Astrocyte (in vitro differentiated cells and primary cell): Measurements from ENCODE around the gene IGSF3. TPM values are rescaled to one million over a fixed set of nuclear protein-coding genes. Genes with fewer than 3 reads are reported as not detected.

ENCODE experiments used
- DNase-seq: peaks from one replicate; pipeline ENCODE4 v3.0.0-alpha.2; 2010; ENCODE audit warnings: low read depth
- FAIRE-seq: peaks from 2 replicates; lab custom pipeline; 2011; peaks lifted over from hg19 to GRCh38; lab: Jason Lieb, UNC
- H2AFZ ChIP-seq: 2 replicates; pipeline ENCODE4 v1.6.0; 2012; ENCODE audit warnings: low read depth, low read length, inconsistent platforms
- H3K27ac ChIP-seq: 2 replicates; pipeline ENCODE4 v1.5.1; 2011; ENCODE audit warnings: low read depth, low read length, inconsistent platforms
- H3K27me3 ChIP-seq: 2 replicates; pipeline ENCODE4 v1.6.0; 2011; ENCODE audit warnings: low read length, inconsistent platforms; ENCODE audit not compliant: insufficient read depth
- H3K36me3 ChIP-seq: 2 replicates; pipeline ENCODE4 v1.5.1; 2011; ENCODE audit warnings: low read length, inconsistent platforms; ENCODE audit not compliant: insufficient read depth
- H3K4me1 ChIP-seq: 2 replicates; pipeline ENCODE4 v1.5.1; 2011; ENCODE audit warnings: low read length, inconsistent platforms; ENCODE audit not compliant: insufficient read depth
- H3K4me2 ChIP-seq: 2 replicates; pipeline ENCODE4 v1.6.0; 2012; ENCODE audit warnings: low read length, inconsistent platforms
- H3K4me3 ChIP-seq: 2 replicates; pipeline ENCODE4 v1.5.1; 2011; ENCODE audit warnings: low read depth, mild to moderate bottlenecking, low read length, inconsistent platforms; ENCODE audit not compliant: insufficient read depth
- H3K79me2 ChIP-seq: 2 replicates; pipeline ENCODE4 v1.6.0; 2012; ENCODE audit warnings: mild to moderate bottlenecking, low read length, inconsistent platforms; ENCODE audit not compliant: insufficient read depth
- H3K9ac ChIP-seq: 2 replicates; pipeline ENCODE4 v1.6.0; 2012; ENCODE audit warnings: mild to moderate bottlenecking, low read length, inconsistent platforms
- H3K9me3 ChIP-seq: 2 replicates; pipeline ENCODE4 v1.5.1; 2012; ENCODE audit warnings: low read depth, mild to moderate bottlenecking, low read length, inconsistent platforms; ENCODE audit not compliant: insufficient read depth
- H4K20me1 ChIP-seq: 2 replicates; pipeline ENCODE4 v1.6.0; 2012; ENCODE audit warnings: low read length, inconsistent platforms; ENCODE audit not compliant: insufficient read depth
- H3K27ac Mint-ChIP-seq: one replicate; pipeline ENCODE4 v1.8.0; 2021; ENCODE audit warnings: mild to moderate bottlenecking, mixed read lengths; ENCODE audit not compliant: unreplicated experiment
- H3K27me3 Mint-ChIP-seq: one replicate; pipeline ENCODE4 v1.8.0; 2021; ENCODE audit warnings: low read depth, mixed read lengths; ENCODE audit not compliant: unreplicated experiment
- H3K36me3 Mint-ChIP-seq: one replicate; pipeline ENCODE4 v1.8.0; 2021; ENCODE audit warnings: low read depth, mixed read lengths; ENCODE audit not compliant: unreplicated experiment
- H3K4me1 Mint-ChIP-seq: one replicate; pipeline ENCODE4 v1.8.0; 2021; ENCODE audit warnings: low read depth, mixed read lengths; ENCODE audit not compliant: unreplicated experiment
- H3K4me3 Mint-ChIP-seq: one replicate; pipeline ENCODE4 v1.8.0; 2021; ENCODE audit warnings: mild to moderate bottlenecking, moderate library complexity, mixed read lengths; ENCODE audit not compliant: unreplicated experiment
- H3K9me3 Mint-ChIP-seq: one replicate; pipeline ENCODE4 v1.8.0; 2021; ENCODE audit warnings: mild to moderate bottlenecking, mixed read lengths; ENCODE audit not compliant: unreplicated experiment
- EZH2 ChIP-seq: IDR thresholded peaks from 2 replicates; pipeline ENCODE4 v1.6.1; 2012; ENCODE audit warnings: mild to moderate bottlenecking, low read length, inconsistent platforms; ENCODE audit not compliant: insufficient read depth
- total RNA-seq: library from RNA; stranded (reverse); gene quantifications from 2 replicates; pipeline ENCODE4 v1.2.1, GENCODE V29; 2021
- TF ChIP-seq, protein P1 (sequence below): IDR thresholded peaks from 2 replicates; pipeline ENCODE4 v1.5.1; 2011; ENCODE audit warnings: low read depth, mild to moderate bottlenecking, inconsistent platforms, low read length, moderate library complexity; ENCODE audit not compliant: insufficient read depth

IGSF3 gene
- total RNA-seq, 1 donor from 2014 or later: 11.7 TPM

DNA sequence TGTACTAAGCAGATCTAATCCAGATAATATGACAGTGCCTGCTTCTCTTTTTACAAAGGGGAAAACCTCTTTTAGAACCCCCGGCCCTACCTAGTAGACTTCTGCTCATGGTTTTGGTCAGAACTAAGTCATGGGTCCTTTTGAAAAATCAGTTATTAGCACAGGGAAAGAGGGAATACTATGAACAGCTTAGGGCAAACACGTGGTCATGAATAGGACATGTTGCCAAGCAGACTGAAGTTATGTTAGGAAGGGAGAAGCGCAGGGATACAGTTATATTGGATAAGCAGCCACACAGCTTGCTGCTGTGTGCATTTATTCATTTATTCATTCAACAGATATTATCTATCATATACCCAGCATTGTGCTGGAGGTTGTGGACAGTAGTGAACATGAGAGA lies 25.3 kb upstream of the IGSF3 start:
- H3K27ac Mint-ChIP-seq: no peak overlapping the region

DNA sequence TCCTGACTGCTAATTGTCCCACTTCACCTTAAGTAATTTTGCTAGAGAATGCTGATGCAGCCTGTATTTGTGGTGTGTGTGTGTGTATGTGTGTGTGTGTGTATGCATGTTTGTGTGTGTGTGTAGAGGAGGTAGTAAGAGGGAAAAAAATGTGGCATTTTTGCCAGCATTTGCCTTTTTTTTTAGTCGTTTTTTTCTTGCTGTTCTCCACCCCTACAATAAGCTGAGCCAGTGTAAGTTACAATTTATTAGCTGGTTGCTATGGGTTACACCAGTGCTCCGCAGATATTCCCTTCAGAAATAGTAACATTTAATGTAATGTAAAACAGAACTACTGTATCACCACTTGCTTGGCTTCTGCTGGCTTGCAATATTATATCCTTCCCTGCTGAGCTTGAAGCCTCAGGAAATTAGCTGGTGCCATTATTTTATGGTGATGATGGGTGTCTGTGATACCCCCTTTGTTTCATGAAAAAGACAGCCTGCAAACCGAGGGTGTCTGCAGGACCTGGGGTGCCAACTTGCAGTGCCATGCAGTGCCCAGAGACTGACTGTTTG lies 23.4 kb upstream of the IGSF3 start:
- H3K9me3 Mint-ChIP-seq: no peaks in the 10 kb centered on the region
- Histone ChIP-seq H3K4me1 (no peaks in the 10 kb centered on the region), H3K79me2 (no peaks in the 10 kb centered on the region), H4K20me1 (no peaks in the 10 kb centered on the region), H3K27me3 (peaks cover 7% of the 10 kb centered on the region), H3K9ac (no peak overlapping the region), H3K9me3 (no peaks in the 10 kb centered on the region), H2AFZ (no peak overlapping the region), H3K4me3 (no peak overlapping the region), H3K36me3 (no peaks in the 10 kb centered on the region), H3K4me2 (no peak overlapping the region), H3K27ac (no peak overlapping the region)
- no peak overlapping the region for H3K4me3 Mint-ChIP-seq
- no peak for TF ChIP-seq EZH2
- TF ChIP-seq, protein P1, sequence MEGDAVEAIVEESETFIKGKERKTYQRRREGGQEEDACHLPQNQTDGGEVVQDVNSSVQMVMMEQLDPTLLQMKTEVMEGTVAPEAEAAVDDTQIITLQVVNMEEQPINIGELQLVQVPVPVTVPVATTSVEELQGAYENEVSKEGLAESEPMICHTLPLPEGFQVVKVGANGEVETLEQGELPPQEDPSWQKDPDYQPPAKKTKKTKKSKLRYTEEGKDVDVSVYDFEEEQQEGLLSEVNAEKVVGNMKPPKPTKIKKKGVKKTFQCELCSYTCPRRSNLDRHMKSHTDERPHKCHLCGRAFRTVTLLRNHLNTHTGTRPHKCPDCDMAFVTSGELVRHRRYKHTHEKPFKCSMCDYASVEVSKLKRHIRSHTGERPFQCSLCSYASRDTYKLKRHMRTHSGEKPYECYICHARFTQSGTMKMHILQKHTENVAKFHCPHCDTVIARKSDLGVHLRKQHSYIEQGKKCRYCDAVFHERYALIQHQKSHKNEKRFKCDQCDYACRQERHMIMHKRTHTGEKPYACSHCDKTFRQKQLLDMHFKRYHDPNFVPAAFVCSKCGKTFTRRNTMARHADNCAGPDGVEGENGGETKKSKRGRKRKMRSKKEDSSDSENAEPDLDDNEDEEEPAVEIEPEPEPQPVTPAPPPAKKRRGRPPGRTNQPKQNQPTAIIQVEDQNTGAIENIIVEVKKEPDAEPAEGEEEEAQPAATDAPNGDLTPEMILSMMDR: no peak
- no peak overlapping the region for H3K27ac Mint-ChIP-seq
- no peaks in the 10 kb centered on the region for H3K36me3 Mint-ChIP-seq
- H3K4me1 Mint-ChIP-seq: peaks cover 8% of the 10 kb centered on the region
- FAIRE-seq (no peak), DNase-seq (no peak)
- H3K27me3 Mint-ChIP-seq: peaks cover 16% of the 10 kb centered on the region

More for the DNA sequence above, 25.3 kb upstream of the IGSF3 start:
- no peaks in the 10 kb centered on the region for H3K36me3 ChIP-seq
- H3K36me3 Mint-ChIP-seq: no peaks in the 10 kb centered on the region
- no peaks in the 10 kb centered on the region for H3K4me1 ChIP-seq
- H3K27me3 Mint-ChIP-seq: peaks cover 16% of the 10 kb centered on the region
- H3K4me2 ChIP-seq: no peak overlapping the region
- FAIRE-seq (no peak), DNase-seq (no peak)
- no peak overlapping the region for H3K9ac ChIP-seq
- H3K27ac ChIP-seq: no peak overlapping the region
- no peak overlapping the region for H2AFZ ChIP-seq
- H3K4me3 ChIP-seq: no peak overlapping the region
- no peaks in the 10 kb centered on the region for H3K79me2 ChIP-seq
- no peaks in the 10 kb centered on the region for H3K9me3 Mint-ChIP-seq
- H3K4me3 Mint-ChIP-seq: no peak overlapping the region
- no peaks in the 10 kb centered on the region for H4K20me1 ChIP-seq
- H3K27me3 ChIP-seq: peaks cover 7% of the 10 kb centered on the region
- TF ChIP-seq, protein P1: no peak
- no peak for TF ChIP-seq EZH2
- H3K4me1 Mint-ChIP-seq: peaks cover 3% of the 10 kb centered on the region
- H3K9me3 ChIP-seq: no peaks in the 10 kb centered on the region

DNA sequence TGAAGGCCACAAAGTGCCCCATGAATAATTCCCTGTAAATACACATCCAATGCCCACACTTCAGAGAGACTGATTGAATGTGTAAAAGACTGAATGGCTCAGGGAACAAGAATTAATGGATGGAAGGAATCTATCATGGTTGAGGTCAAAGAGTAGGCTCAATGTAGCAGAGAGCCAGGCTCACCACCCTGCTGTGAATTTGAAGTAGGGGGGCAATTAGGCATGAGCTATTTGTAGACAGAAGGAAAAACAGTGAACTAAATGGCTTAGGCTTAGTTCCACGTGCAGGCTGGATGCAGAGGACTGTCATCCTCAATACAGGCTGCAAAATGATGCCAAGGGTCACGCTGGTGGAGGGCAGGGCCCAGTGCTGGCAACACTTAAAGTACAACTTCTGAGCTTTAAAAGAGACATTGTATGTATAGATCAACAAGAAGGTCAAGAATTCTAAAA lies 22.9 kb upstream of the IGSF3 start:
- H3K9me3 Mint-ChIP-seq: no peaks in the 10 kb centered on the region
- H3K4me3 Mint-ChIP-seq: no peak overlapping the region
- no peaks in the 10 kb centered on the region for H3K36me3 ChIP-seq
- H3K4me2 ChIP-seq: no peak overlapping the region
- no peak for TF ChIP-seq EZH2
- TF ChIP-seq, protein P1: no peak
- H3K27me3 Mint-ChIP-seq: peaks cover 16% of the 10 kb centered on the region
- no peak overlapping the region for H3K27ac Mint-ChIP-seq
- no peak for DNase-seq
- H3K4me3 ChIP-seq: no peak overlapping the region
- H3K4me1 ChIP-seq: no peaks in the 10 kb centered on the region
- no peaks in the 10 kb centered on the region for H4K20me1 ChIP-seq
- no peaks in the 10 kb centered on the region for H3K36me3 Mint-ChIP-seq
- H3K27me3 ChIP-seq: peaks cover 7% of the 10 kb centered on the region
- H3K9me3 ChIP-seq: no peaks in the 10 kb centered on the region
- FAIRE-seq: no peak
- H3K27ac ChIP-seq: no peak overlapping the region
- no peaks in the 10 kb centered on the region for H3K79me2 ChIP-seq
- H3K9ac ChIP-seq: no peak overlapping the region
- peaks cover 8% of the 10 kb centered on the region for H3K4me1 Mint-ChIP-seq
- H2AFZ ChIP-seq: no peak overlapping the region
